Measurements from ENCODE around the gene SNAI1. TPM values are rescaled to one million over a fixed set of nuclear protein-coding genes. Genes with fewer than 3 reads are reported as not detected.
"Not testable (repeated sequence)": the region's sequence is repeated elsewhere in the genome, so short reads cannot be mapped to it uniquely, and the experiment has no call there.

The SNAI1 gene
- total RNA-seq, 1 experiment from 2014 or later: 8.8 TPM

DNA sequence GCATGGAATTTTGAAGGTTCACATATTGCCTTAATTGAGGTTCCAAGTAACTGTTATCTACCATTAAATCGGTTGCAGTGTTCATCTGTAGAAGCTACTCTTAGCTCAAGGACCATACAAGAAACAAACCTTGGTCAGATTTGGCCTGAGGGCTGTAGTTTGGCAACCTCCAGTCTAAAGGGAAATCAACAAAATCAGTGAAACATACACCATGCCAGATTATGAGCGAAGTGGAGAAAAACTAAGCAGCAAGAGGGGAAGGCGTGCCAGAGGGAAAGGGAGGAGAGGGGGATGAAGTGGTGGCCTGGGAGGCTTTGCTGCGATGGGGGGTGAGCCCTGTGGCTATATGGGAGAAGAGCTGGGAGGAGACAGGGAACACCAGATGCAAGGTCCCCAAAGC is 8.8 kb upstream of the SNAI1 start:
- Histone ChIP-seq H3K4me1 (ENCODE audit: control insufficient read depth, insufficient read depth, low read length) (no peaks in the 10 kb centered on the region; the same call in 1 of the 2 replicates), H3K27ac (ENCODE audit: low read length) (no peak overlapping the region), H3K9me3 (ENCODE audit: control insufficient read depth, insufficient read depth, low read depth, low read length) (no peaks in the 10 kb centered on the region), H3K27me3 (ENCODE audit: control insufficient read depth, insufficient read depth, low read length) (no peaks in the 10 kb centered on the region), H3K4me3 (ENCODE audit: low read depth in 2 of 2, low read length in 2 of 2) (no peak overlapping the region), H3K36me3 (ENCODE audit: control insufficient read depth, insufficient read depth, low read length) (no peaks in the 10 kb centered on the region)
- CTCF ChIA-PET: no interaction called here
- BruUV-seq (replicated peaks): no TSS peak
- POLR2A ChIA-PET: no interaction called here
- intact Hi-C loops (cut with micrococcal nuclease; ENCODE audit: unreplicated experiment) (no loop called here), in situ Hi-C loops (cut with HindIII; ENCODE audit: low pct_unique_long_range_greater_than_20kb, low sequenced_read_pairs) (no loop called here)
- TF ChIP-seq, protein P1, sequence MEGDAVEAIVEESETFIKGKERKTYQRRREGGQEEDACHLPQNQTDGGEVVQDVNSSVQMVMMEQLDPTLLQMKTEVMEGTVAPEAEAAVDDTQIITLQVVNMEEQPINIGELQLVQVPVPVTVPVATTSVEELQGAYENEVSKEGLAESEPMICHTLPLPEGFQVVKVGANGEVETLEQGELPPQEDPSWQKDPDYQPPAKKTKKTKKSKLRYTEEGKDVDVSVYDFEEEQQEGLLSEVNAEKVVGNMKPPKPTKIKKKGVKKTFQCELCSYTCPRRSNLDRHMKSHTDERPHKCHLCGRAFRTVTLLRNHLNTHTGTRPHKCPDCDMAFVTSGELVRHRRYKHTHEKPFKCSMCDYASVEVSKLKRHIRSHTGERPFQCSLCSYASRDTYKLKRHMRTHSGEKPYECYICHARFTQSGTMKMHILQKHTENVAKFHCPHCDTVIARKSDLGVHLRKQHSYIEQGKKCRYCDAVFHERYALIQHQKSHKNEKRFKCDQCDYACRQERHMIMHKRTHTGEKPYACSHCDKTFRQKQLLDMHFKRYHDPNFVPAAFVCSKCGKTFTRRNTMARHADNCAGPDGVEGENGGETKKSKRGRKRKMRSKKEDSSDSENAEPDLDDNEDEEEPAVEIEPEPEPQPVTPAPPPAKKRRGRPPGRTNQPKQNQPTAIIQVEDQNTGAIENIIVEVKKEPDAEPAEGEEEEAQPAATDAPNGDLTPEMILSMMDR (IDR thresholded peaks at IDR 0.05): no peak
- no peak for TF ChIP-seq TCF7L2 (IDR thresholded peaks at IDR 0.05; ENCODE audit: low read depth, low read length)
- TF ChIP-seq, protein P2, sequence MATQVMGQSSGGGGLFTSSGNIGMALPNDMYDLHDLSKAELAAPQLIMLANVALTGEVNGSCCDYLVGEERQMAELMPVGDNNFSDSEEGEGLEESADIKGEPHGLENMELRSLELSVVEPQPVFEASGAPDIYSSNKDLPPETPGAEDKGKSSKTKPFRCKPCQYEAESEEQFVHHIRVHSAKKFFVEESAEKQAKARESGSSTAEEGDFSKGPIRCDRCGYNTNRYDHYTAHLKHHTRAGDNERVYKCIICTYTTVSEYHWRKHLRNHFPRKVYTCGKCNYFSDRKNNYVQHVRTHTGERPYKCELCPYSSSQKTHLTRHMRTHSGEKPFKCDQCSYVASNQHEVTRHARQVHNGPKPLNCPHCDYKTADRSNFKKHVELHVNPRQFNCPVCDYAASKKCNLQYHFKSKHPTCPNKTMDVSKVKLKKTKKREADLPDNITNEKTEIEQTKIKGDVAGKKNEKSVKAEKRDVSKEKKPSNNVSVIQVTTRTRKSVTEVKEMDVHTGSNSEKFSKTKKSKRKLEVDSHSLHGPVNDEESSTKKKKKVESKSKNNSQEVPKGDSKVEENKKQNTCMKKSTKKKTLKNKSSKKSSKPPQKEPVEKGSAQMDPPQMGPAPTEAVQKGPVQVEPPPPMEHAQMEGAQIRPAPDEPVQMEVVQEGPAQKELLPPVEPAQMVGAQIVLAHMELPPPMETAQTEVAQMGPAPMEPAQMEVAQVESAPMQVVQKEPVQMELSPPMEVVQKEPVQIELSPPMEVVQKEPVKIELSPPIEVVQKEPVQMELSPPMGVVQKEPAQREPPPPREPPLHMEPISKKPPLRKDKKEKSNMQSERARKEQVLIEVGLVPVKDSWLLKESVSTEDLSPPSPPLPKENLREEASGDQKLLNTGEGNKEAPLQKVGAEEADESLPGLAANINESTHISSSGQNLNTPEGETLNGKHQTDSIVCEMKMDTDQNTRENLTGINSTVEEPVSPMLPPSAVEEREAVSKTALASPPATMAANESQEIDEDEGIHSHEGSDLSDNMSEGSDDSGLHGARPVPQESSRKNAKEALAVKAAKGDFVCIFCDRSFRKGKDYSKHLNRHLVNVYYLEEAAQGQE (IDR thresholded peaks at IDR 0.05; ENCODE audit: insufficient read depth in 1 of 2, low read depth in 2 of 2, low read length in 1 of 2): no peak
- TF ChIP-seq POLR2AphosphoS5 (IDR thresholded peaks at IDR 0.05; ENCODE audit: low read depth, low read length): no peak
- no peak for TF ChIP-seq SIN3A (IDR thresholded peaks at IDR 0.05; ENCODE audit: borderline replicate concordance, insufficient read depth, low read depth, low read length)
- DNase-seq (ENCODE audit: low read depth, low spot score) (no peak), ATAC-seq (no peak)

DNA sequence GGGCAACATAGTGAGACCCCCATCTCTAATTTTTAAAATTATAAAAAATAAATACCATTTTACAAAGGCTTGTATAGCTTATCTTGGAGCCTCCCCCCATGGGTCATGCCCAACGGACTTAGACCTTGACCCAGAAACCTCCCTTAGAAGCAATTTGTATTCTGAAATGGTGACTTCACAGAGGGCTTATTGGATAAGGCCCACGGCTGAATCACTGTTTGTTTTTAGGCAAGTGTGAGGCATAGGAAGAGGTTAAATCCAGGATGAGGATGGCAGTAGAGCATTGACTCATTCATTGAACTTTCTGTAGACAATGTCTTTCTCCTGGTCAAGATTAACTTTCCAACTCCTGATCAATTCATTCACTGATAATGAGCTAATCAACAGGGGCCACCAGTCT is 6.2 kb upstream of the SNAI1 start:
- in situ Hi-C loops (cut with HindIII; ENCODE audit: low pct_unique_long_range_greater_than_20kb, low sequenced_read_pairs): no loop called here
- ATAC-seq (no peak), DNase-seq (ENCODE audit: low read depth, low spot score) (no peak)
- H3K4me3 ChIP-seq (ENCODE audit: low read depth in 2 of 2, low read length in 2 of 2): no peak overlapping the region
- intact Hi-C loops (cut with micrococcal nuclease; ENCODE audit: unreplicated experiment): no loop called here
- no peak overlapping the region for H3K27ac ChIP-seq (ENCODE audit: low read length)
- no TSS peak for BruUV-seq (replicated peaks)
- H3K36me3 ChIP-seq (ENCODE audit: control insufficient read depth, insufficient read depth, low read length): no peaks in the 10 kb centered on the region
- ChIA-PET CTCF (interaction anchor here (0.7 to 2.5 kb wide), 3 partner anchors 13 to 247 kb away, joined by 3 to 11 read pairs (median 5); no protein-coding TSS in a partner anchor), POLR2A (interaction anchor here (0.6 kb wide), 1 partner anchor 19 kb away, joined by 11 read pairs; no protein-coding TSS in a partner anchor)
- TF ChIP-seq, protein P2 (IDR thresholded peaks at IDR 0.05; ENCODE audit: insufficient read depth in 1 of 2, low read depth in 2 of 2, low read length in 1 of 2): no peak
- TF ChIP-seq, protein P1 (IDR thresholded peaks at IDR 0.05): no peak
- TF ChIP-seq SIN3A (IDR thresholded peaks at IDR 0.05; ENCODE audit: borderline replicate concordance, insufficient read depth, low read depth, low read length) (no peak), POLR2AphosphoS5 (IDR thresholded peaks at IDR 0.05; ENCODE audit: low read depth, low read length) (no peak), TCF7L2 (IDR thresholded peaks at IDR 0.05; ENCODE audit: low read depth, low read length) (no peak)
- no peaks in the 10 kb centered on the region for H3K9me3 ChIP-seq (ENCODE audit: control insufficient read depth, insufficient read depth, low read depth, low read length)
- H3K27me3 ChIP-seq (ENCODE audit: control insufficient read depth, insufficient read depth, low read length): no peaks in the 10 kb centered on the region
- no peaks in the 10 kb centered on the region; the same call in 1 of the 2 replicates for H3K4me1 ChIP-seq (ENCODE audit: control insufficient read depth, insufficient read depth, low read length)

DNA sequence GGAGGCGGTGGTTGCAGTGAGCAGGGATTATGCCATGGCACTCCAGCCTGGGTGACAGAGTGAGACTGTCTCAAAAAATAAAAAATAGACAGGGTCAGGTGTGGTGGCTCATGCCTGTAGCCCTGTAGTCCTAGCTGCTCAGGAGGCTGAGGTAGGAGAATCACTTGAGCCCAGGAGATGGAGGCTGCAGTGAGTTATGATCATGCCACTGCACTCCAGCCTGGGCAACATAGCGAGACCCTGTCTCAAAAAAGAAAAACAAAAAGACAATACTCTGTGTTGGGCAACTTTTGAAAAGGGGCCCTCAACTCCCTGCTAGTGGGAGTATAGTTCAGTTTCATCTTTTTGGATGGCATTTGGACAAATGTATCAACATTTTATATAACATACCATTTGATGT is 5.0 kb upstream of the SNAI1 start:
- H3K4me3 ChIP-seq (ENCODE audit: low read depth in 2 of 2, low read length in 2 of 2); ATAC-seq; H3K27me3 ChIP-seq (ENCODE audit: control insufficient read depth, insufficient read depth, low read length); intact Hi-C loops (cut with micrococcal nuclease; ENCODE audit: unreplicated experiment); H3K9me3 ChIP-seq (ENCODE audit: control insufficient read depth, insufficient read depth, low read depth, low read length); H3K36me3 ChIP-seq (ENCODE audit: control insufficient read depth, insufficient read depth, low read length); POLR2A ChIA-PET; in situ Hi-C loops (cut with HindIII; ENCODE audit: low pct_unique_long_range_greater_than_20kb, low sequenced_read_pairs); H3K4me1 ChIP-seq (ENCODE audit: control insufficient read depth, insufficient read depth, low read length); DNase-seq (ENCODE audit: low read depth, low spot score); BruUV-seq (replicated peaks); H3K27ac ChIP-seq (ENCODE audit: low read length): not testable (repeated sequence)
- CTCF ChIA-PET: interaction anchor here (0.6 to 4.8 kb wide), 5 partner anchors 13 to 99 kb away, joined by 3 to 97 read pairs (median 7); no protein-coding TSS in a partner anchor

Measured in Panc1 (cell line).